ENCODE results near the gene DYDC2.

Gene DYDC2

DNA sequence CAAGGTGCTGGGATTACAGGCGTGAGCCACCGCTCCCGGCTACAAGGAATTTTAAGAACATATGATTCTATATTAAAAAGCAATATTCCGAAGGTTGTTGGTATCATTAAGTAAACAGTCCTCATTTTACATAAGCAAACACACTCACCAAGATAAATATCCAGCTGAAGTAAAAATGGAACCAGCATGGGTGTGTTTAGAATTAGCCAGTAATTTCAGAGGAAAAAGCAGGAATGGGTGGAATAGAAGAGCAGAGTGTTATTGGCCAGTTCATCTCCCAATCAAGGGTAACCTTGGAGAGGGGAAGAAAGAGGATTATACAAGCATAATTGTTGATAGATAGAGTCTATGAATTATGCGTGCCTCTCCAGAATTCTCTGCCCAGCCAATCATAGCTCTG lies 35.4 kb upstream of the DYDC2 start:
- TF ChIP-seq, protein P1, sequence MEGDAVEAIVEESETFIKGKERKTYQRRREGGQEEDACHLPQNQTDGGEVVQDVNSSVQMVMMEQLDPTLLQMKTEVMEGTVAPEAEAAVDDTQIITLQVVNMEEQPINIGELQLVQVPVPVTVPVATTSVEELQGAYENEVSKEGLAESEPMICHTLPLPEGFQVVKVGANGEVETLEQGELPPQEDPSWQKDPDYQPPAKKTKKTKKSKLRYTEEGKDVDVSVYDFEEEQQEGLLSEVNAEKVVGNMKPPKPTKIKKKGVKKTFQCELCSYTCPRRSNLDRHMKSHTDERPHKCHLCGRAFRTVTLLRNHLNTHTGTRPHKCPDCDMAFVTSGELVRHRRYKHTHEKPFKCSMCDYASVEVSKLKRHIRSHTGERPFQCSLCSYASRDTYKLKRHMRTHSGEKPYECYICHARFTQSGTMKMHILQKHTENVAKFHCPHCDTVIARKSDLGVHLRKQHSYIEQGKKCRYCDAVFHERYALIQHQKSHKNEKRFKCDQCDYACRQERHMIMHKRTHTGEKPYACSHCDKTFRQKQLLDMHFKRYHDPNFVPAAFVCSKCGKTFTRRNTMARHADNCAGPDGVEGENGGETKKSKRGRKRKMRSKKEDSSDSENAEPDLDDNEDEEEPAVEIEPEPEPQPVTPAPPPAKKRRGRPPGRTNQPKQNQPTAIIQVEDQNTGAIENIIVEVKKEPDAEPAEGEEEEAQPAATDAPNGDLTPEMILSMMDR (IDR thresholded peaks at IDR 0.05; ENCODE audit: low read depth, low read length), result no peak
- H3K4me3 ChIP-seq (ENCODE audit: low read depth, low read length), result no peak overlapping the region

DNA sequence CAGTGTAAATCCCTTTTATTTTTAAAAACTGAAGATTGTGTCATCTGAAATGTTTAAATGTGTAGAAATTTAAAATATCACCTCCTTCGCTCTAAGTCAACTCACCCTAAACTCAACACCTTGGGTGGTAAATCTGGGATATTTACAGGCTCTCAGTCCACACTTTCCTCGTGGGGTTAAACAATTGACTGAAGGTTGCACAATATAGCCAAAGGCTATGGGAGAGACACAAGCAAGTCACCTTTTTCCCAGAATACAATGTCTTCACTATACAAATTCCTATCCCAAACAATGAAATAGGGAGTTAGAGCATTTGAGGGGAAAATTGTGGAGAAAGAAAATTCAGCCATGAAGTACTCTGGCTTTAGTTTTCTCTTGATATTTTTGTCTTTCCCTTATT lies 34.4 kb upstream of the DYDC2 start:
- TF ChIP-seq, protein P1 (IDR thresholded peaks at IDR 0.05; ENCODE audit: low read depth, low read length), result no peak
- H3K4me3 ChIP-seq (ENCODE audit: low read depth, low read length), result no peak overlapping the region

DNA sequence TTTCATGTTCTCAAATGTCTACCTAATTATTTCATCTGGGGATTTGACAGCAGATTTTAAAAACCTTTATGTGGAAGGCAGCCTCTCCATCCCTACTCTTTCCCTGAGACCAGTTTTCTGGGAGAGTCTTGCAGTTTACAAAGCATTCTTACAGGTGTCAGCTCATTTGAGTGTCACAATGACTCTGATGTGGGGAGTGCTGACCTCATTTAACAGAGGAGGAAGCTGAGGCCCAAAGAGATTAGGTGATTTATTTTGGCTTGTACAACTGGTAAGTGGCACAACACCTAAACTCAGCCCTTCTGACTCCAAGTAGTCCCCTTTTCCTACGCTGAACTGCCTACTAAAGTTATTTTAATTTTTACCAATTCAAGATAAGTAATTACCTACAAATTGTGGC lies 33.9 kb upstream of the DYDC2 start:
- no peak overlapping the region for H3K4me3 ChIP-seq (ENCODE audit: low read depth, low read length)
- TF ChIP-seq, protein P1 (IDR thresholded peaks at IDR 0.05; ENCODE audit: low read depth, low read length), result no peak

DNA sequence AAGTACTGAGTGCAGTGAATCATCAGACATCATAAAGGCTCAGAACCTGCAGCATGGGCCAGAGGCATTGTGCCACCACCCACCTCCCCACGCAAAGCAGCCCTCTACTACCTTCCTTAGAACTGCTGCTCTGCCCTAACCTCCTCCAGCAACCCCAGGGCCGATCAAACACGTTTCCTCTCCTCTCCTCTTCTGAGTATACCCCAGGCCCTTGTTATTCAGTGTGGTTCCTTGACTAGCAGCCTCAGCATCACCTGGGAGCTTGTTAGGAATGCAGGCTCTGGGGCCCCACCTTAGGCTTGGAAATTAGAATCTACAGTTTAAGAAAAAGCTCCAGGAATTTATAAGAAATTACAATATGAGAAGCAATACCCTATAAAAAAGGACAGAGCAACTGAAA lies 33.3 kb upstream of the DYDC2 start:
- TF ChIP-seq, protein P1 (IDR thresholded peaks at IDR 0.05; ENCODE audit: low read depth, low read length), result no peak
- no peak overlapping the region for H3K4me3 ChIP-seq (ENCODE audit: low read depth, low read length)

DNA sequence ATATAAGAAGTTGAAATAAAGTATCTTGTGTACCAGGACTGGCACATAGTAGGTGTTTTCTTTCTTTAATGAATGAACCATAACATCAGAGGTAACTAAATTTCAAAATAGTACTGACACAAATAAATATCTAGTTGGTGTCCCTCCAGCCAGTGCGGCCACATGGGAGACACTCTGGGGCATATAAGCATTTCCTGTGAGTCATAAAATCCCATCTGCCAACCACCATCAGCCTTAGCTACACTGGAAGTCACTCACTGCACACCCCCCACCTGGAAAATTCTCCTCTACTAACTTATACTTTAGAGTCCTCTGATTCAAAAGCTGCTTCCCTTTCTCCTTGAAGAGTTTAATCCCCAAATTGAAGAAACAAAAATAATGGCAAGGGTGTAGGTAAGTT lies 32.5 kb upstream of the DYDC2 start:
- TF ChIP-seq, protein P1 (IDR thresholded peaks at IDR 0.05; ENCODE audit: low read depth, low read length), result no peak
- H3K4me3 ChIP-seq (ENCODE audit: low read depth, low read length), result no peak overlapping the region

DNA sequence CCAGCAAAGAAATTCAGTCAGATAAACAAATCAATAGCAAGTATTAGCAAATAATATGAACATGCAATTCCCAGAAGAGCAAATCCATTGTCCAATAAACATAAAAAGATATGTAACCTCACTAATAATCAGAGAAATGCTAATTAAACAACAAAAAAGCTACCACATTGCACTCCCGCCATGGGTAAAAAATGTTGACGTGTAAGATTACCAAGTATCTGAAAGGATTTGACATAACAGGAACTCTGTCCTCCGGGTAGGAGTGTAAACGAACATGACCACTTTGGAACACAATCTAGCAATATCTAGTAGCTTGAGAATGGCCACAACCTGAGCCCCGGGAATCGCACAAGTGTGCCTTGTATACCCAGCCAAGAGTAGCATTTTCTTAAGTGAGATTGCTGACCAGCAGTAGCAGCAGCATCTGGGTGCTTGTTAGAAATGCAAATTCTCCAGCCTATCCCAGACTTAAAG lies 31.7 kb upstream of the DYDC2 start:
- TF ChIP-seq, protein P1 (IDR thresholded peaks at IDR 0.05; ENCODE audit: low read depth, low read length), result no peak
- no peak overlapping the region for H3K4me3 ChIP-seq (ENCODE audit: low read depth, low read length)

DNA sequence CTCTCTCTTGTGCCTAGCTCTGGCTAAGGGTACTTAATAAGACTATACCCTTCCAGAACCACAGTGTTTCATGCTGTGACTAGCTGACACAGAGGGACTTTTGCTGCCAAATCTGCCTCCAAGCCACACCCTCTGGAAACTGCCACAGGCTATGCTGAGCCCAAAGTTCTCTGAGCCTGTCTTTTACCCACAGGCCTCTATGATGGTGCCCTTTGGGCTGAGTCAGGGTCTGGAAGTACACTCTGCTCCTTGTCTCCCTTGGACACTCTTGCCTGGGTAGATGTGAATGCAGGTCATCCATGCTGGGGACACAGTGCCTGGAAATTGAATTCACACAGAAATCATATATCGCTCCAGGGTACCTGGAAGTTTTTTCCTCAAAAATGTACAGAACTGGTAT lies 22.6 kb upstream of the DYDC2 start:
- H3K4me3 ChIP-seq (ENCODE audit: low read depth, low read length), result no peak overlapping the region
- TF ChIP-seq, protein P1 (IDR thresholded peaks at IDR 0.05; ENCODE audit: low read depth, low read length), result no peak
